Stimulated activated CD4-positive, alpha-beta T cell treated with anti-CD3 and anti-CD28 coated beads, Interleukin-12 subunit alpha, Interleukin-12 subunit beta, amount 100 ng/mL, for 4 hours (primary cell): ENCODE data around the gene ISLR.
A peak's percentile ranks its signal among the peaks of the same experiment; 100 is the strongest.

ENCODE experiments used
- DNase-seq: peaks from one replicate; pipeline ENCODE4 v3.0.0-alpha.2; 2020

ISLR gene

GRCh38 chr15:74173380-74174218 lies at the start of gene ISLR:
Gene ISLR, plus strand, starts transcription at chr15:74173710. Its CDS starts 1,149 bp downstream, at chr15:74174859.
- DNase-seq: no peak

- DNase-seq: no peak
These were observed 49.3 kb upstream of the ISLR start for GRCh38 chr15:74124196-74124595.

GRCh38 chr15:74124759-74125158 lies 48.8 kb upstream of the ISLR start:
- no peak for DNase-seq

GRCh38 chr15:74127255-74127953 lies 46.1 kb upstream of the ISLR start:
- DNase-seq: peak; percentile 88

- no peak for DNase-seq
These were observed 45.3 kb upstream of the ISLR start for GRCh38 chr15:74127954-74128784.

- DNase-seq: no peak
These were observed 44.5 kb upstream of the ISLR start for GRCh38 chr15:74128785-74129585.

GRCh38 chr15:74129586-74130154 lies 43.8 kb upstream of the ISLR start:
- DNase-seq: no peak

GRCh38 chr15:74130155-74130848 lies 43.2 kb upstream of the ISLR start, which contains the start of gene ISLR2:
Gene ISLR2, plus strand, starts transcription at chr15:74130586. Its CDS starts 2,169 bp downstream, at chr15:74132755.
- no peak for DNase-seq

- DNase-seq: no peak
These were observed 42.5 kb upstream of the ISLR start for GRCh38 chr15:74130849-74131627.

- no peak for DNase-seq
These were observed 41.7 kb upstream of the ISLR start for GRCh38 chr15:74131628-74132413.

- DNase-seq: no peak
These were observed 40.5 kb upstream of the ISLR start for GRCh38 chr15:74132681-74133651.

- DNase-seq: no peak
These were observed 39.7 kb upstream of the ISLR start for GRCh38 chr15:74133694-74134386.

- no peak for DNase-seq
These were observed 39.0 kb upstream of the ISLR start for GRCh38 chr15:74134387-74135027.

- no peak for DNase-seq
These were observed 38.4 kb upstream of the ISLR start for GRCh38 chr15:74135041-74135565.

GRCh38 chr15:74136540-74136813 lies 37.0 kb upstream of the ISLR start:
- no peak for DNase-seq

GRCh38 chr15:74136814-74137536 lies 36.5 kb upstream of the ISLR start:
- no peak for DNase-seq

GRCh38 chr15:74137537-74137894 lies 36.0 kb upstream of the ISLR start:
- no peak for DNase-seq
